HepG2 (cell line): ENCODE data around the gene KIF26B. TPM values are rescaled to one million over a fixed set of nuclear protein-coding genes. Genes with fewer than 3 reads are reported as not detected.

Source experiments
- ATAC-seq: fragments of 200-7000 bp; cut with Tn5 transposase; 3 replicates; pipeline ENCODE4 v1.9.1; 2020; ENCODE audit warnings: mild to moderate bottlenecking, moderate library complexity
- BruUV-seq: library from RNA; stranded (reverse); fragments of 400-500 nt; replicated peaks from 2 replicates; lab custom pipeline; 2021; lab: Mats Ljungman, UMichigan
- CTCF ChIA-PET: fragments of 300-600 bp; formaldehyde crosslinking; extraction: SDS; loops from one replicate; lab custom pipeline; 2021; ENCODE audit warnings: low total read pairs, inconsistent platforms, low intra/inter-chr PET ratio; lab: Yijun Ruan, JAX
- POLR2A ChIA-PET: fragments of 350-600 bp; sonication (Branson Sonifier 250); formaldehyde crosslinking; loops from one replicate; lab custom pipeline; 2020; ENCODE audit warnings: antibody characterized with exemption, inconsistent platforms; lab: Yijun Ruan, JAX
- DNase-seq: peaks from one replicate; pipeline ENCODE4 v3.0.0-alpha.2; 2015; ENCODE audit warnings: low spot score
- FAIRE-seq: peaks from 3 replicates; lab custom pipeline; 2011; peaks lifted over from hg19 to GRCh38; lab: Jason Lieb, UNC
- H2AFZ ChIP-seq: one replicate; pipeline ENCODE4 v1.6.1; 2011; ENCODE audit warnings: low read length, inconsistent platforms
- H3K27ac ChIP-seq: fragments of 300-600 bp; 3 replicates; pipeline ENCODE4 v1.8.0; 2011; ENCODE audit warnings: mixed run types, mild to moderate bottlenecking, mixed read lengths, low read length, inconsistent platforms; ENCODE audit not compliant: insufficient read depth; ENCODE audit errors: extremely low read length
- H3K27me3 ChIP-seq, 2 experiments: fragments of 200-600 bp in 1 of 2; 2 replicates in 1 of 2; 3 replicates in 1 of 2; pipeline versions ENCODE4 v1.6.0 to v1.8.0; 2011; ENCODE audit warnings: low read length in 2 of 2, mild to moderate bottlenecking in 2 of 2, moderate library complexity in 2 of 2, inconsistent platforms in 1 of 2; ENCODE audit not compliant: insufficient read depth in 2 of 2, control insufficient read depth in 1 of 2
- H3K36me3 ChIP-seq, 2 experiments: fragments of 200-600 bp in 1 of 2; replicated peaks in 1 of 2; 2 replicates in 1 of 2; 3 replicates in 1 of 2; pipeline versions ENCODE4 v1.5.1 to v1.8.0; 2011; ENCODE audit warnings: low read length in 2 of 2, inconsistent platforms in 1 of 2; ENCODE audit not compliant: insufficient read depth in 2 of 2, control insufficient read depth in 1 of 2
- H3K4me1 ChIP-seq: 2 replicates; pipeline ENCODE4 v1.5.1; 2012; ENCODE audit warnings: low read length, inconsistent platforms; ENCODE audit not compliant: insufficient read depth
- H3K4me2 ChIP-seq: 2 replicates; pipeline ENCODE4 v1.6.0; 2011; ENCODE audit warnings: low read depth, low read length, inconsistent platforms
- H3K4me3 ChIP-seq, 3 experiments: fragments of 200-600 bp in 1 of 3; sonication (generic), shearing (Covaris generic) in 1 of 3; replicated peaks in 1 of 3; 2 replicates each; pipeline ENCODE4 v1.5.1; 2011 to 2016; ENCODE audit warnings: low read length in 3 of 3, inconsistent platforms in 2 of 3, low read depth in 2 of 3, mild to moderate bottlenecking in 2 of 3, control low read depth in 1 of 3, mixed read lengths in 1 of 3; ENCODE audit not compliant: insufficient read depth in 1 of 3
- H3K79me2 ChIP-seq: one replicate; pipeline ENCODE4 v1.6.1; 2011; ENCODE audit warnings: low read length, inconsistent platforms; ENCODE audit not compliant: insufficient read depth
- H3K9ac ChIP-seq: 2 replicates; pipeline ENCODE4 v1.6.0; 2011; ENCODE audit warnings: mild to moderate bottlenecking, low read depth, low read length, inconsistent platforms; ENCODE audit not compliant: insufficient read depth
- H3K9me3 ChIP-seq: 2 replicates; pipeline ENCODE4 v1.5.1; 2012; ENCODE audit warnings: mild to moderate bottlenecking, low read length
- H4K20me1 ChIP-seq: 2 replicates; pipeline ENCODE4 v1.6.0; 2011; ENCODE audit warnings: inconsistent platforms, mild to moderate bottlenecking, low read length, moderate library complexity; ENCODE audit not compliant: insufficient read depth
- ASH2L ChIP-seq: fragments of 300-600, 200-600 bp; sonication (generic); IDR thresholded peaks from 2 replicates; pipeline ENCODE4 v1.7.0; 2017; ENCODE audit warnings: low read depth, mild to moderate bottlenecking, moderate library complexity, mixed read lengths, low read length; ENCODE audit not compliant: insufficient read length
- CCDC6 ChIP-seq: sonication (generic); formaldehyde crosslinking; IDR thresholded peaks from 2 replicates; pipeline ENCODE4 v1.8.1; 2022; ENCODE audit warnings: mild to moderate bottlenecking, missing genetic modification reagents, moderate library complexity
- DNMT1 ChIP-seq: sonication (generic); formaldehyde crosslinking; IDR thresholded peaks from 2 replicates; pipeline ENCODE4 v1.5.1; 2020; ENCODE audit warnings: mild to moderate bottlenecking, missing genetic modification reagents
- KDM6A ChIP-seq: IDR thresholded peaks from 2 replicates; pipeline ENCODE4 v1.6.1; 2016; ENCODE audit warnings: low read depth
- MBNL3 ChIP-seq: fragments of 250-450 bp; sonication (Bioruptor Pico); conservative IDR thresholded peaks from 2 replicates; pipeline ENCODE4 v1.8.0; 2022; ENCODE audit warnings: mild to moderate bottlenecking, inconsistent platforms
- NFIB ChIP-seq: sonication (generic); formaldehyde crosslinking; IDR thresholded peaks from 2 replicates; pipeline ENCODE4 v1.9.0; 2021; ENCODE audit warnings: missing genetic modification reagents, mild to moderate bottlenecking, borderline replicate concordance
- RBAK ChIP-seq: sonication (generic); formaldehyde crosslinking; IDR thresholded peaks from 2 replicates; pipeline ENCODE4 v1.5.1; 2020; ENCODE audit warnings: mild to moderate bottlenecking, missing genetic modification reagents
- ZNF224 ChIP-seq: sonication (generic); formaldehyde crosslinking; IDR thresholded peaks from 2 replicates; pipeline ENCODE4 v1.5.0; 2020; ENCODE audit warnings: mild to moderate bottlenecking, missing genetic modification reagents
- ZNF430 ChIP-seq: sonication (generic); formaldehyde crosslinking; IDR thresholded peaks from 2 replicates; pipeline ENCODE4 v1.9.0; 2021; ENCODE audit warnings: mild to moderate bottlenecking, missing genetic modification reagents
- ZNF850 ChIP-seq: sonication (generic); formaldehyde crosslinking; conservative IDR thresholded peaks from 2 replicates; pipeline ENCODE4 v1.9.0; 2021; ENCODE audit warnings: mild to moderate bottlenecking, missing genetic modification reagents
- ZSCAN12 ChIP-seq: sonication (generic); formaldehyde crosslinking; IDR thresholded peaks from 2 replicates; pipeline ENCODE4 v1.9.0; 2021; ENCODE audit warnings: mild to moderate bottlenecking, missing genetic modification reagents
- WGBS: methylation state at CpG from one replicate; pipeline ENCODE4 v1.1.6; 2017; ENCODE audit warnings: low lambda C conversion rate; 5-methylcytosine and 5-hydroxymethylcytosine counted together
- in situ Hi-C: cut with HindIII; loops from 2 replicates; pipeline ENCODE4 v1.10.0; 2017; ENCODE audit warnings: low pct_unique_long_range_greater_than_20kb; ENCODE audit not compliant: extremely low pct_ligation_motif_present
- intact Hi-C: fragments of 100-400 bp; cut with micrococcal nuclease; formaldehyde crosslinking; loops from one replicate; pipeline ENCODE4 v1.10.0; 2022; ENCODE audit not compliant: unreplicated experiment
- polyA plus RNA-seq, 8 experiments: library from polyadenylated mRNA; depleted of rRNA in 3 of 8; stranded (reverse) in 7 of 8; unstranded in 1 of 8; fragments of >200 nt; fragmentation: Illumina TruSeq in 4 of 8; extraction: Trizol in 4 of 8; gene quantifications; 2 replicates each; pipeline versions ENCODE4 v1.2.1 to v1.2.3, GENCODE V29; 2011 to 2016; ENCODE audit warnings: low read depth in 4 of 8, missing spikeins in 1 of 8, mixed read lengths in 1 of 8; ENCODE audit not compliant: insufficient read depth in 1 of 8
- total RNA-seq, 5 experiments: library from RNA; depleted of rRNA; stranded (reverse); fragments of >200 nt; fragmentation: Illumina TruSeq; extraction: Trizol; gene quantifications; 2 replicates each; pipeline ENCODE4 v1.2.3, GENCODE V29; 2016; ENCODE audit warnings: low read depth in 1 of 5
- TF ChIP-seq, protein P1 (sequence below): sonication (generic); formaldehyde crosslinking; IDR thresholded peaks from 2 replicates; pipeline ENCODE4 v1.4.0; 2020; ENCODE audit warnings: missing genetic modification reagents, borderline replicate concordance
- TF ChIP-seq, protein P2 (sequence below): sonication (generic); formaldehyde crosslinking; IDR thresholded peaks from 2 replicates; pipeline ENCODE4 v1.4.0; 2020; ENCODE audit warnings: missing genetic modification reagents
- TF ChIP-seq, protein P3 (sequence below): sonication (generic); formaldehyde crosslinking; IDR thresholded peaks from 2 replicates; pipeline ENCODE4 v1.9.0; 2022; ENCODE audit warnings: low read depth, missing genetic modification reagents

Gene KIF26B
- total and polyA plus RNA-seq, 2 of the 13 experiments (the other 11 are each of a cell fraction or from before 2014, with no cell fraction given) = 0.08 to 0.09 TPM

DNA sequence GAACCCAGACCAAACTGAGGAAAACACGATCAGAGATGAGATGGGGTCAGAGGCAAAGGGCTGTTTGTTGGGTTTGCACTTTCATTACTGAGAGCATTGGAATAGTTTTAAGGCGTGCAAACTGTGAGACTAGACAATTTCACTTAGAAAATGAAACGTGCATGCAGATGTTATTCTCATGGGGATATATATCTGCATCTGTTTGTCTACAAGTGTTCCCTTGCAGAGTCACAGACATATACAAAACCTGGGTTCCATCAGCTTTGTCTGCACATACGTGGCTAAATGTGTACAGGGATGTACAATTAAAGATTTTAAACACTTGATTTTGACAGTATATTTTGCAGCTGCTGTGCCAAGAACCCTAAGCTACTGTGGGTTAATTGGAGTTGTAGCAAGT, 355.4 kb downstream of the KIF26B start (continued):
- TF ChIP-seq, protein P1, sequence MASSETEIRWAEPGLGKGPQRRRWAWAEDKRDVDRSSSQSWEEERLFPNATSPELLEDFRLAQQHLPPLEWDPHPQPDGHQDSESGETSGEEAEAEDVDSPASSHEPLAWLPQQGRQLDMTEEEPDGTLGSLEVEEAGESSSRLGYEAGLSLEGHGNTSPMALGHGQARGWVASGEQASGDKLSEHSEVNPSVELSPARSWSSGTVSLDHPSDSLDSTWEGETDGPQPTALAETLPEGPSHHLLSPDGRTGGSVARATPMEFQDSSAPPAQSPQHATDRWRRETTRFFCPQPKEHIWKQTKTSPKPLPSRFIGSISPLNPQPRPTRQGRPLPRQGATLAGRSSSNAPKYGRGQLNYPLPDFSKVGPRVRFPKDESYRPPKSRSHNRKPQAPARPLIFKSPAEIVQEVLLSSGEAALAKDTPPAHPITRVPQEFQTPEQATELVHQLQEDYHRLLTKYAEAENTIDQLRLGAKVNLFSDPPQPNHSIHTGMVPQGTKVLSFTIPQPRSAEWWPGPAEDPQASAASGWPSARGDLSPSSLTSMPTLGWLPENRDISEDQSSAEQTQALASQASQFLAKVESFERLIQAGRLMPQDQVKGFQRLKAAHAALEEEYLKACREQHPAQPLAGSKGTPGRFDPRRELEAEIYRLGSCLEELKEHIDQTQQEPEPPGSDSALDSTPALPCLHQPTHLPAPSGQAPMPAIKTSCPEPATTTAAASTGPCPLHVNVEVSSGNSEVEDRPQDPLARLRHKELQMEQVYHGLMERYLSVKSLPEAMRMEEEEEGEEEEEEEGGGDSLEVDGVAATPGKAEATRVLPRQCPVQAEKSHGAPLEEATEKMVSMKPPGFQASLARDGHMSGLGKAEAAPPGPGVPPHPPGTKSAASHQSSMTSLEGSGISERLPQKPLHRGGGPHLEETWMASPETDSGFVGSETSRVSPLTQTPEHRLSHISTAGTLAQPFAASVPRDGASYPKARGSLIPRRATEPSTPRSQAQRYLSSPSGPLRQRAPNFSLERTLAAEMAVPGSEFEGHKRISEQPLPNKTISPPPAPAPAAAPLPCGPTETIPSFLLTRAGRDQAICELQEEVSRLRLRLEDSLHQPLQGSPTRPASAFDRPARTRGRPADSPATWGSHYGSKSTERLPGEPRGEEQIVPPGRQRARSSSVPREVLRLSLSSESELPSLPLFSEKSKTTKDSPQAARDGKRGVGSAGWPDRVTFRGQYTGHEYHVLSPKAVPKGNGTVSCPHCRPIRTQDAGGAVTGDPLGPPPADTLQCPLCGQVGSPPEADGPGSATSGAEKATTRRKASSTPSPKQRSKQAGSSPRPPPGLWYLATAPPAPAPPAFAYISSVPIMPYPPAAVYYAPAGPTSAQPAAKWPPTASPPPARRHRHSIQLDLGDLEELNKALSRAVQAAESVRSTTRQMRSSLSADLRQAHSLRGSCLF = no peak
- TF ChIP-seq CCDC6 (CRISPR knock-in tag) = no peak
- TF ChIP-seq KDM6A (CRISPR knock-in tag) = no peak

DNA sequence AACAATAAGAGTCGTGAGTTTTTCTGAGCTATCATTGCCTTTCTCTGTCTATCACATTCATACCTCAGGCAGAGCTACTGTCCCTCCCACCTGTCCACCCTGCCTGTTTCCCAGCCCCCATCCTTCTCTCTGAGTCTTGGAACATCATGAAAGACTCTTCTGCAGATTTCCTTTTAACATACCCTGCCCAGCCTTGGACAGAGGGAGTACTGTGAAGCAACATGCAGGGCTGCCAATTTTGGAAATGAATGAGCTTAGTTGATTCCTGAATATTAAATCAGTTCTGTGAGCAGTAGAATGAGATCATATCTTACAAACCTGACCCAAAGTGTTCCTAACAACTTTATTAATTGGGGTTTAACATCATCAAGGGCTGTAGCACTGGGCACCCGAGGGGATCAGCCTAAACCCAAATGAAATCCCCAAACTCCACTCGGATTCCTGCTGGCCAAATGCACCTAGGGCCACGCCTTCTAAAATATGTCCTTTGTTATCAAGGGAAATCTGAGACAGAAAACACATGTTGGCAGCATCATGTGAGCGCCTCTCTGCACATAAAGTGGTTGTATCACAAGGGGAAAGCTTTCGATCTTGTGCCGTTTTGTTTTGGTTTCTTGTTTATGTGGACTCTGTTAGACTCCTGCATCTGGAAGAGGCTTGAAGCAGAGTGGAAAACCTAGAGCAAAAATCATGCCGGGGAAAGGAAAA, 357.6 kb downstream of the KIF26B start:
- CTCF ChIA-PET = no interaction called here
- Histone ChIP-seq H3K4me3 (no peak overlapping the region), H3K36me3 (no peaks in the 10 kb centered on the region), H3K27me3 (peaks cover 0 to 9% of the 10 kb centered on the region in 2 experiments; a peak in 2 of 5 replicates), H2AFZ (no peak overlapping the region), H3K4me1 (no peaks in the 10 kb centered on the region), H3K9ac (no peak overlapping the region), H3K9me3 (no peaks in the 10 kb centered on the region), H3K4me2 (no peak overlapping the region), H3K27ac (no peak overlapping the region), H4K20me1 (no peaks in the 10 kb centered on the region), H3K79me2 (no peaks in the 10 kb centered on the region)
- intact Hi-C loops = loop anchor here (10.0 kb wide), 1 partner anchor 942 kb away; no protein-coding TSS in a partner anchor
- FAIRE-seq = no peak
- 43% methylated on average over 8 of the region's 8 CpGs for WGBS
- in situ Hi-C loops = loop anchor here (10.0 kb wide), 1 partner anchor 492 kb away; no protein-coding TSS in a partner anchor
- no TSS peak for BruUV-seq
- POLR2A ChIA-PET = no interaction called here
- no peak for ATAC-seq
- no peak for DNase-seq
- TF ChIP-seq ZSCAN12 (no peak), ZNF224 (CRISPR knock-in tag) (no peak), ZNF430 (CRISPR knock-in tag) (no peak), MBNL3 (CRISPR knock-in tag) (no peak), DNMT1 (CRISPR knock-in tag) (no peak), ZNF850 (CRISPR knock-in tag) (no peak), RBAK (CRISPR knock-in tag) (no peak), ASH2L (no peak), NFIB (CRISPR knock-in tag) (no peak)
- TF ChIP-seq, protein P2, sequence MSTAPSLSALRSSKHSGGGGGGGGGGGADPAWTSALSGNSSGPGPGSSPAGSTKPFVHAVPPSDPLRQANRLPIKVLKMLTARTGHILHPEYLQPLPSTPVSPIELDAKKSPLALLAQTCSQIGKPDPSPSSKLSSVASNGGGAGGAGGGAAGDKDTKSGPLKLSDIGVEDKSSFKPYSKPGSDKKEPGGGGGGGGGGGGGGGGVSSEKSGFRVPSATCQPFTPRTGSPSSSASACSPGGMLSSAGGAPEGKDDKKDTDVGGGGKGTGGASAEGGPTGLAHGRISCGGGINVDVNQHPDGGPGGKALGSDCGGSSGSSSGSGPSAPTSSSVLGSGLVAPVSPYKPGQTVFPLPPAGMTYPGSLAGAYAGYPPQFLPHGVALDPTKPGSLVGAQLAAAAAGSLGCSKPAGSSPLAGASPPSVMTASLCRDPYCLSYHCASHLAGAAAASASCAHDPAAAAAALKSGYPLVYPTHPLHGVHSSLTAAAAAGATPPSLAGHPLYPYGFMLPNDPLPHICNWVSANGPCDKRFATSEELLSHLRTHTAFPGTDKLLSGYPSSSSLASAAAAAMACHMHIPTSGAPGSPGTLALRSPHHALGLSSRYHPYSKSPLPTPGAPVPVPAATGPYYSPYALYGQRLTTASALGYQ (CRISPR knock-in tag) = no peak
- TF ChIP-seq, protein P3, sequence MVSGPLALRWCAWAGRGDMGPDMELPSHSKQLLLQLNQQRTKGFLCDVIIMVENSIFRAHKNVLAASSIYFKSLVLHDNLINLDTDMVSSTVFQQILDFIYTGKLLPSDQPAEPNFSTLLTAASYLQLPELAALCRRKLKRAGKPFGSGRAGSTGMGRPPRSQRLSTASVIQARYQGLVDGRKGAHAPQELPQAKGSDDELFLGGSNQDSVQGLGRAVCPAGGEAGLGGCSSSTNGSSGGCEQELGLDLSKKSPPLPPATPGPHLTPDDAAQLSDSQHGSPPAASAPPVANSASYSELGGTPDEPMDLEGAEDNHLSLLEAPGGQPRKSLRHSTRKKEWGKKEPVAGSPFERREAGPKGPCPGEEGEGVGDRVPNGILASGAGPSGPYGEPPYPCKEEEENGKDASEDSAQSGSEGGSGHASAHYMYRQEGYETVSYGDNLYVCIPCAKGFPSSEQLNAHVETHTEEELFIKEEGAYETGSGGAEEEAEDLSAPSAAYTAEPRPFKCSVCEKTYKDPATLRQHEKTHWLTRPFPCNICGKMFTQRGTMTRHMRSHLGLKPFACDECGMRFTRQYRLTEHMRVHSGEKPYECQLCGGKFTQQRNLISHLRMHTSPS (CRISPR knock-in tag) = no peak
